ENCODE data around the gene IMMP2L. TPM values are rescaled to one million over a fixed set of nuclear protein-coding genes. Genes with fewer than 3 reads are reported as not detected.

The IMMP2L gene
- total RNA-seq, 2 donors from 2014 or later: 13.1 to 22.7 TPM

GRCh38 chr7:111437736-111438135, 124.6 kb downstream of the IMMP2L start:
- Histone ChIP-seq H3K4me3 (no peak overlapping the region), H3K36me3 (no peaks in the 10 kb centered on the region), H3K9me3 (no peaks in the 10 kb centered on the region), H3K27me3 (replicated peaks; ENCODE audit: insufficient read depth) (no peaks in the 10 kb centered on the region), H3K4me1 (ENCODE audit: control insufficient read depth in 1 of 2, low read depth in 2 of 2) (peaks cover 0 to 6% of the 10 kb centered on the region in 2 donors), H3K27ac (no peak overlapping the region)
- ATAC-seq (ENCODE audit: insufficient number of reproducible peaks, low FRiP score, low read depth) (no peak), DNase-seq (ENCODE audit: low spot score) (no peak)
- no peak for TF ChIP-seq CTCF (IDR thresholded peaks at IDR 0.05)

GRCh38 chr7:111436608-111437007, 125.7 kb downstream of the IMMP2L start:
- ATAC-seq (ENCODE audit: insufficient number of reproducible peaks, low FRiP score, low read depth): no peak
- no peak for DNase-seq (ENCODE audit: low spot score)
- Histone ChIP-seq H3K4me3 (no peak overlapping the region), H3K36me3 (no peaks in the 10 kb centered on the region), H3K9me3 (no peaks in the 10 kb centered on the region), H3K4me1 (ENCODE audit: control insufficient read depth in 1 of 2, low read depth in 2 of 2) (peaks cover 0 to 6% of the 10 kb centered on the region in 2 donors), H3K27me3 (replicated peaks; ENCODE audit: insufficient read depth) (no peaks in the 10 kb centered on the region), H3K27ac (no peak overlapping the region)
- TF ChIP-seq CTCF (IDR thresholded peaks at IDR 0.05): no peak

- no peak for TF ChIP-seq CTCF (IDR thresholded peaks at IDR 0.05)
- no peak for DNase-seq (ENCODE audit: low spot score)
- H3K4me3 ChIP-seq: no peak overlapping the region
- no peak overlapping the region for H3K27ac ChIP-seq
- H3K4me1 ChIP-seq (ENCODE audit: control insufficient read depth in 1 of 2, low read depth in 2 of 2): peaks cover 0 to 3% of the 10 kb centered on the region in 2 donors
- no peaks in the 10 kb centered on the region for H3K27me3 ChIP-seq (replicated peaks; ENCODE audit: insufficient read depth)
- no peaks in the 10 kb centered on the region for H3K9me3 ChIP-seq
- ATAC-seq (ENCODE audit: insufficient number of reproducible peaks, low FRiP score, low read depth): no peak
- no peaks in the 10 kb centered on the region for H3K36me3 ChIP-seq
Observed at GRCh38 chr7:111433426-111433825, 128.9 kb downstream of the IMMP2L start.

GRCh38 chr7:111429781-111430180, 132.5 kb downstream of the IMMP2L start:
- Histone ChIP-seq H3K4me1 (ENCODE audit: control insufficient read depth in 1 of 2, low read depth in 2 of 2) (peaks cover 0 to 4% of the 10 kb centered on the region in 2 donors), H3K27me3 (replicated peaks; ENCODE audit: insufficient read depth) (no peaks in the 10 kb centered on the region), H3K27ac (no peak overlapping the region), H3K36me3 (no peaks in the 10 kb centered on the region), H3K9me3 (no peaks in the 10 kb centered on the region), H3K4me3 (no peak overlapping the region)
- DNase-seq (ENCODE audit: low spot score) (no peak), ATAC-seq (ENCODE audit: insufficient number of reproducible peaks, low FRiP score, low read depth) (no peak)
- no peak for TF ChIP-seq CTCF (IDR thresholded peaks at IDR 0.05)

GRCh38 chr7:111424768-111425167, 137.5 kb downstream of the IMMP2L start:
- ATAC-seq (ENCODE audit: insufficient number of reproducible peaks, low FRiP score, low read depth): no peak
- Histone ChIP-seq H3K27me3 (replicated peaks; ENCODE audit: insufficient read depth) (no peaks in the 10 kb centered on the region), H3K27ac (no peak overlapping the region), H3K4me1 (ENCODE audit: control insufficient read depth in 1 of 2, low read depth in 2 of 2) (peaks cover 0 to 5% of the 10 kb centered on the region in 2 donors), H3K36me3 (no peaks in the 10 kb centered on the region), H3K9me3 (no peaks in the 10 kb centered on the region), H3K4me3 (no peak overlapping the region)
- no peak for TF ChIP-seq CTCF (IDR thresholded peaks at IDR 0.05)
- DNase-seq (ENCODE audit: low spot score): no peak

Measured in thoracic aorta (tissue), 2 donors.